Bone marrow (tissue), 2 donors: ENCODE measurements around the gene SUCLG2.

Experiments used
- DNase-seq, 2 donors: peaks; one replicate each; lab custom pipeline; 2025; lab: John Stamatoyannopoulos, UW

Gene SUCLG2

DNA sequence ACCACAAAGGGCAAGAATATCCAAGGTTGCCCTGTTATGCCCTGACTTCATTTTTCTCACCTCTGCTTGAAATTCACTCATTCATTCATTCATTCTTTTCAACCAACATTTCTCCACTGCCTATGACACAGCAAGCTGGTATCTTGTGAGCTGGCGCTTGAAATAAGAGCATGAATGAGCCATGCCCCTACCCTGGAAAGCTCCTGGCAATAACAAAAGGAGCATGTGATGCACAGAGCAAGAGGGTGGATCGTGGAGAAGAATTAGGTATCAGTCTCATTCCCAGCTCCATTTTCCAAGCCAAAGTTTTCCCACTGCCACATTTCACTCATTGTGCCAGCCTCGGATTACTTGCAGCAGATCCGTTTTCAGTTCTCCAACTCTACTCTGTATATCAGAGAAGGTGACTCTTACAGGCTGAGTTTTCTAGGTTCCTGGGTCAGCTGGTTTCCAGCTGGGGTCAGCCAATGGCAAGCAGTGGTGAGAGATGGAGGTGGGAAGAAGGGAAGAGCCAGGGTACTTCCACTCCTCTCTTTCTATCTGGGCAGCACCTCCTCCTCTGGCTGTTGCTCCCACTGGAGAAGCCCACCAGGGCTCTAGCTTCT, 144.8 kb downstream of the SUCLG2 start:
- DNase-seq: no peak

GRCh38 chr3:67507584-67507983, 146.8 kb downstream of the SUCLG2 start:
- DNase-seq: no peak

DNA sequence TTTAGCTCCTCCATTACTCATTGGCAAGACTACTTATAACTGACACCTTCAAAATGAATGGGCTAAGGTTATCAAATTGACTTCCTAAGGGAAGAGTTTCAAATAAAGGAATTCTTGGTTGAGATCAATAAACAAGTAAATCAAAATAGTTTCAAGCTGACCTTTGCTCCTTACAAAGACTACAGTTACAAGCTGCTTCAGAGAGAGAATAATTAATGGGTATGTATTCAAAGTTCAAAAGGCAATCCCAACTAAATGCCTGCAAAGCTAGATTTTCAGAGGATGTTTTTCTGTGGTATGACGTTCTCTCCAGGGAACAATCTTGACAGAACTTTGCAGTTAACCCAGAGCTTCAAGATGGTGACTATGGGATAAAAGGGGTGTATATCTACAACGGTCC, 153.7 kb downstream of the SUCLG2 start:
- DNase-seq: no peak

GRCh38 chr3:67497746-67498145, 156.7 kb downstream of the SUCLG2 start:
- no peak for DNase-seq

GRCh38 chr3:67495751-67496150, 158.7 kb downstream of the SUCLG2 start:
- DNase-seq: no peak

- no peak for DNase-seq
These were observed 160.6 kb downstream of the SUCLG2 start for GRCh38 chr3:67493808-67494207.

DNA sequence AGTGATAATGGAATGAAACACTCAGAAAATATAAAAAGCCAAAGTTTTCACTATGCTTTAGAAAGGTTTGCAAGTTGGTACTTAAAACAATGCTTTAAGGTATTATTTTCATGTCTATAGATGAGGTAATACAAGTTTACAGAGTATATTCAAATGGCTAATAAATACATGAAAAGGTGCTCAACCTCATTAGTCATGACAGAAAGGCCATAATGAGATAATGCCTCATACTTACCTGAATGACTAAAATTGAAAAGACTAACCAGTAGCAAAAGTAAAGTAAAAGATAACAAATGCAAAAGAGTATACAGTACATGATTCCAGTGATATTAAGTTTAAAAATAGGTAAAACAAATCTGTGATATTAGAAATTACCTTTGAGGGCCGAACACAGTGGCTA, 163.8 kb downstream of the SUCLG2 start:
- no peak for DNase-seq

DNA sequence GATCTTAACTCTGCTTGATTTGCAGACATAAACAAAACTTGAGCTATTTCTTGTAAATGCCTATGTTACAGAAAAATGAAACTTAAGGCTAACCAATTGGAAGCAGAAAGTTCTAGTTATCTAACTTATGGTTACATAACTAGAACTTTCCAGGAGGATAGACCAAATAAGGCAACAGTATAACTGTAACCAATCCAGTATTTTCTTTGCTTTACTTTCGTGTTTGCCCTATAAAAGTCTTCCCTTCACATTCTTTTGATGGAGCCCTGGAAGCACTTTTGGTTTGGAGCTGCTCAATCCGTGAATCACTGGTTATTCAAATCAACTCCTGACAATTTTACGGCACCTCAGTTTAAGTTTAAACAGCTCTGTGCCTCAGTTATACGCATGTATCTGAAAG, 164.6 kb downstream of the SUCLG2 start:
- DNase-seq: no peak

- no peak for DNase-seq
These were observed 166.8 kb downstream of the SUCLG2 start for GRCh38 chr3:67487564-67488114.

GRCh38 chr3:67486883-67487282, 167.5 kb downstream of the SUCLG2 start:
- no peak for DNase-seq

DNA sequence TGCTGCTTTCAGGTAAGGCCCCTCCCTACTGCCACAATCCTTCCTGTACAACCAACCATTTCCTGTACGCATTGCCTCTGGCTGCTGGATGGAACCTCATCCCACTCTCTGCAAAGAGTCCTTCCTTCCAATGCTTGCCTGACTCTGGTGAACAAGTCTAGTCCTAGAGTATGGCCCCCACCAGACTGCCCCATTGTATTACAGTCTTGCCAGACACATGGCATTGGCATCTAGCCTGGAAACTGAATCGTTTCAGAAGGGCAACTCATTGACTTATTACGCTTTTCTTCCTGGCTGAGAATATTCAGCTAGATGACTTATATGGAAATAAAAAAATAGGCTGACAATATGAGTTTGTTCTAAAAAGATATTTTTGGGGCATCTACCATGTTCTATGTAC, 170.3 kb downstream of the SUCLG2 start:
- no peak for DNase-seq

DNA sequence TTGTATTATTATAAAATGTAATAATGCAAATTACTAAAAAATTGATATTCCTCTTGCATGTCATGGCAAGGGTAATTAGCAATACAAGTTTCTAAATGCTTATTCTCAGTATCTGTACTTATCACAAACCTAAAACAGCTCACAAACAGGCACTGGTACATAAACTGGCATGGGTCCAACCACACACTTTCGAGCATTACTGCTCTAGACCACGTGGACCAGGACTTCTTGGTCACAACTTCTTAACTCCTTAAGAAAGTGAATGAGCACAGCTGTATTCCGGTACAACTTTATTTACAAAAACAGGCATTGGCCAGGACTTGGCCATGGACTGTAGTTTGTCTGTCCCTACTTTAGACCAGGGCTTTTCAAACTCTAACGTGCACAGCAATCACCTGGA, 173.3 kb downstream of the SUCLG2 start:
- DNase-seq: no peak

GRCh38 chr3:67478423-67478822, 176.0 kb downstream of the SUCLG2 start:
- DNase-seq: no peak

- no peak for DNase-seq
These were observed 180.1 kb downstream of the SUCLG2 start for GRCh38 chr3:67474311-67474710.

GRCh38 chr3:67472674-67473201, 181.7 kb downstream of the SUCLG2 start:
- DNase-seq: no peak

- DNase-seq: no peak
These were observed 184.2 kb downstream of the SUCLG2 start for GRCh38 chr3:67470207-67470606.

GRCh38 chr3:67468511-67468910, 185.9 kb downstream of the SUCLG2 start:
- no peak for DNase-seq

DNA sequence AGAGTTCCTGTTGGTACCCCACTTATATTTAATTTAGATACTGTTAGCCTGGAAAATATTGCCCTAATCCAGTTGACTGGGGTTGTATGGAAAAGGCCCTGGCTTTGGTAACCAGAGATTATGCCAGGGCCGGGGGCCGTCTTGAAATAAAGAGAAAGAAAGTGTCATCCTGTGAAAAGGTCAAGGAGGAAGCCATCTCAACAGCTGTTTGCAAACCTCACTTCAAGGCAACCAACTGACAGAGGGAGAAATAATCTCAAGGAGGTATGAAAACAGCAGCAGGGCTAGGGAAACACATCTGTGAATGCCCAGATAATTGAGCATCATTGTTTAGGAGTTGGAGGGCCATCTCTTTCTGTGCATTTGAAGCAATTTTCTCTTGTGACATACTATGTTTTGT, 190.8 kb downstream of the SUCLG2 start:
- no peak for DNase-seq

GRCh38 chr3:67462187-67462586, 192.2 kb downstream of the SUCLG2 start:
- no peak for DNase-seq

GRCh38 chr3:67461667-67462142, 192.7 kb downstream of the SUCLG2 start:
- no peak for DNase-seq

DNA sequence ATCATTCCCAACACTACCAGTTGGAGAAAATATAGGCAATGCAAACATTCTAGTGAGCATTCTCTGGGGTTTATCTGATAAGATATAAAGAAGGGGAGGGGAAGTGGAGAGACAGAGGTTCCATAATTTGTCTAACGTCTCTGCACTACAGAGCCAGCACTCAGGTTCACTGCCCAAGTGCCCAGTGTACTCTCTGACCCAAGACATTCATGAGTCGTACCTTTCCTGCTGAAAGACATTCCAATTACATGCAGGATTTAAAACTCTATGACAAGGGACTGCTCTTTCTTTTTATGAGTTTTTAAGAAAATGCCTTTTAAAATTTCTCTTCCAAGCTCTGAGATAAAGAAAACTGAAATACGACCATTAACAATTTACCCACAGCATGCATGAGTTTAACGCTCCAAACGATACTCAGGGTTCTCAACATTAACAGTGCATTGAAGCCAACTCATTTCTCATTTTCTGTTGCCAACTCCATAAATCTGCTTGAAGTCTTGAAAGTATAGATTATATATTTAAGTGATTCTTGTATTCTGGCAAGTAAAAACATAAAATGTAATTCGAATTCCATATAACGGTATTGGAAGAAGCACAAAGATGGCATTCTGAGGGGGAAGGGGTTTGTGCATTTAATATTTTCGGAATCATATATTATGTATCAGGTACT, 193.4 kb downstream of the SUCLG2 start:
- no peak for DNase-seq

- DNase-seq: no peak
These were observed 194.6 kb downstream of the SUCLG2 start for GRCh38 chr3:67459796-67460195.

- no peak for DNase-seq
These were observed 195.4 kb downstream of the SUCLG2 start for GRCh38 chr3:67458896-67459530.
